Jurkat, Clone E6-1 (cell line): Measurements from ENCODE around the gene SGPP2.

ENCODE experiments used
- DNase-seq: peaks from one replicate; pipeline ENCODE4 v3.0.0-alpha.2; 2011; ENCODE audit warnings: low read depth, low spot score
- H3K4me3 ChIP-seq: 2 replicates; pipeline ENCODE4 v1.5.1; 2011; ENCODE audit warnings: mild to moderate bottlenecking, low read length, control low read depth, moderate library complexity

The SGPP2 gene

DNA sequence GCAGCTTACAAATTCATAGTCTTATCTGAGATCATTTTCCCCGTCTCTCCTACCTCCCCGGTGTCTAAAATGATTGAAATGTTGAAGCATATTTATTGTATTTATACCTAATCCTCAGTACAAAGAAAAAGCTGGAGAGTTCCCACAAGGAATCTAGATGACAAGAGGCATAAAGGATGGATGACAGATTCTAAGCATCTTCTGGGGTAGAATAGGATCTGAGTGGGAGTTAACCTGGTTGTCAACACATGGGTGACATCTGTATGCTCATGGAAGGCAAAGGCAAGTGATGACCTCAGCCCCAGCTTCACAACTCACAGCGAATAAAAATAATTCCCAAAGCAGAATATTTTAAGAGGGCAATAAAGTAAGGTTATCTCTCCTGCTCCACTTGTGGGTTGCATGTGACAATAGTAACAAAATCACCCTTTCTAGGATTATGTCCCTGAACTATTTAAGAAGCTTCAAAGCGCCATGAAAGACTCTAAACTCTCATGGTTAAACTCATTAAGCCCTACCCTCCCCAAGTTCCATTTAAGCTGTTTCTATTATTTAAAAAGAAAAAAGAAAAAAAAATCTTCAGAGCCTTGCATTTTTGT, 32.2 kb downstream of the SGPP2 start:
- no peak for DNase-seq
- H3K4me3 ChIP-seq, result no peak overlapping the region

DNA sequence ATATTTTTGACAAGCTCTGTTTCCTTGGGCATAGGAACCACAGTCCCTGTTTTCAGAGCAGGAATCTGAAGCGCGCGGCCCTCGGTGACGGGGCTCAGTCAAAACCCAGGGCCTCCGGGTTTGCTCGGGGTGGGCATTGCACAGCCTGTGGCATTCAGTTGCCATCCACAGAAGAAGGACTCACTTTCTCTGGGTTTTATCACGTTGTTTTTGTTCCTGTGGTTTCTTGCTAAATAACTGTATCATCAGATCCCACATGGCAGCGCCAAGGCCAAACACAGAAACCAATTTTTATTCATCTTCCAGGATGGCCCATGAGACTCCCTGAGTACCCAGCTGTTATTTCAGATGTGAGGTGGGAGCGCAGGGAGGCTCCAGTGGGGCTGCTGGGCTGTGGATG, 35.6 kb downstream of the SGPP2 start:
- no peak for DNase-seq
- no peak overlapping the region for H3K4me3 ChIP-seq

DNA sequence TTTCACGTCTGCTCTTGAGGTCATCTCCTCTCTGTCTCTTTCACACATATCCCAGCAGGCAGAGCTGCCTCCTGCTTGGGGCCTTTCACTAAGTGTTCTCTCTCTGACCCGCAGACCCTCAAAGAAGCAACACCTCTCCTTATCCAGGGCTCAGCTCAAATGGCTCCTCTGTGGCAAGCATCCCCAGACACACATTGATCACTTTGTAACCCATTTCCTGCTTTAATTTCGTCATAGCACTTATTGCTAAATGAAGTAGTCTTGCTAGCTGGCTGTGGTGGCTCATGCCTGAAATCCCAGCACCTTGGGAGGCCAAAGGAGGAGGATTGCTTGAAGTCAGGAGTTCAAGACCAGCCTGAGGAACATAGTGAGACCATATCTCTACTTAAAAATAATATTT, 41.4 kb downstream of the SGPP2 start:
- no peak for DNase-seq
- no peak overlapping the region for H3K4me3 ChIP-seq

DNA sequence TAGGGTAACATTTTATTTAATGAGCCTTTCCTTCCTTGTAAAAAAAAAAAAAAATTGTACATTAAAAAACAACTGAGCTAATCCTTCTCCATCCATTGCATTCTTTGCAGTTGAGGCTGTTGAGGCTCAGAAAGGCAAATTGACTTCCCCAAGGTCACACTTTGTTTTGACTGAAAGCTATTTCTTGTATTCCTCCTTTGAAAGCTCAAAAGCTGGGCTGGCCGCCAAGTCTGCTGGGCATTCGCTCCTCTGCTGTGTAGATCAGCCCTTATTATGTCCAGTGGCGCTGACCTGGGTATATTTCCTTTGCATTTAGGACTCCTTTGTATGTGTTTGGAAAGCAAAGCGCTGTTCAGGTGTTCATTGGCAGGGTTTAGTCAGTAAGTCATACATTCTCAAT, 44.0 kb downstream of the SGPP2 start:
- DNase-seq, result no peak
- no peak overlapping the region for H3K4me3 ChIP-seq

DNA sequence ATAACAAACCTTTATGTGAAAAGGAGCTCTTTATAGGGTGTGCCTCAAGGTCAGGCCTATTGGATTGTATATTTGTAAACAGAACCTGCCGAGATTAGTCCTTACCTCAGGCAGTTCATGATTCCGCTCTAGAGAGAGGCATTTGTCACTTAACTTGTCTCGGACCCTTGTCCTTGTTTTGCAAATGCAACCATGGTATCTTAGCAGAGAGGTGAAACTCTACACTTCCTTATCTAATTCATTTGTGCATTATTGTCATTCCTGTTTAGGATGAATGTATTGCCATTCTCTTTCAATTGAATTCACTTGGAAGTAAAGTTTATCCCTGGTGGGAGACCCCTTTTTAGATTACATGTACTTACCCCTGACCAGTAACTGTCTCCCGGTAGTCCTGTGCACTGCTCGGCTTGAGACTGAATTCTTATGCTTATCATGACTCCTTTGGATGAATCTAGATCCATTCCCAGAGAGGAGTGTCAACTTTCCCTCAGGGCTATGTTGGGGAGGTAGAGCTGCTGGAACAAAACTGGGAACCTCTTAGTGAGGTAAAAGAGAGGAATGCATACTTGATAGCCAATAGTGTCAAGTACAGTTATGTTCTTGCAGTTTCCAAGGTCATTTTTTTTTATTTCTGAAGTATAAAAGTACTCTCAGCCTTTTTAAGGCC, 46.6 kb downstream of the SGPP2 start:
- H3K4me3 ChIP-seq, result no peak overlapping the region
- DNase-seq, result no peak

DNA sequence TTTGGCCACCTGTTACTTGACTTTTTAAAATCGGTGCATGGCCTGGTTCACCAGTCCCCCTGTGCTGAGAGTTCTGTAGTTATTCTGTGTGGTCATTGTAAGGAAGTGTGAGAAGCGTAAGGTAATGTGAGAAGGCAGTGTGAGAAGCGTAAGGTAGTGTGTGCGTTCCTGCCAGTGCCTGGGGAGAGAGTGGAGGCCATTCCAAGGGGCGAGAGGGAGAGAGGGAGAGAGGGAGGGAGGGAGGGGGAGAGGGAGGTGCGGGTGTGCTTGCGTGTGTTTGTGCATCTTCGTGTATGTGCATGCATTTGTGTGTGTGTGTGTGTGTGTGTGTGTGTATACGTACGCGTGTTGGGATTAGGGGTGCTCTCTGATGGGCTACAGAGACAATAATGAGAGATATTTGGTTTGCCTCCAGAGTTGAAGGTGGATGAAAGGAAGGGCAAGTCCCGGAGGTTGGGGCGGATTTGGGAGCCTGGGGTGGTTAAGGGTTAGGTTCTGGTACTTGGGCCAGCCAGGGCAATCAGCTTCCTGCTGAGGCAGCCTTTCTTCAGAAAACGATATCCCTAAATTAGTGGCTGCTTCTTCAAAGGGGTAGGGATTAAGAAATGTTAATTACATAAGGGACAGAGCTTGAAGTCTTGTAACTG, 53.7 kb downstream of the SGPP2 start:
- no peak overlapping the region for H3K4me3 ChIP-seq

DNA sequence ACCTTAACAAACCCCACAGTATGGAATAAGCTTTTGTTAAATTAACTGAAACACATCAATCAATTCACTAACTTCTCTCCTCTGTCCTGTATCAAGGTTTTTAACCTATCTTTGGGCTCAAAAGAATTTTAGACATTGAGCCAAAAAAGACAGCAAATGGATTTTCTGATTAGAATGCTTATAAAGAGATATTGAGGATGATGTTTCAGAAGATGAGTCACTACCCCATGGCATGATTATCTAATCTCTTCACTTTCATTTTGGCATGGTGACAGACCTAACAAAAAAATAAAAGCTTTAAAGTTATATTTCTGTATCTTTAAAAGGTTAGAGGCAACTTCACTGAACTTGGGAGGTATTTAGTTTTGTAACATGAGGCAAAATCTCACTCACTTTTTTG, 55.5 kb downstream of the SGPP2 start:
- DNase-seq, result no peak

More for the DNA sequence above, 53.7 kb downstream of the SGPP2 start:
- DNase-seq, result no peak

DNA sequence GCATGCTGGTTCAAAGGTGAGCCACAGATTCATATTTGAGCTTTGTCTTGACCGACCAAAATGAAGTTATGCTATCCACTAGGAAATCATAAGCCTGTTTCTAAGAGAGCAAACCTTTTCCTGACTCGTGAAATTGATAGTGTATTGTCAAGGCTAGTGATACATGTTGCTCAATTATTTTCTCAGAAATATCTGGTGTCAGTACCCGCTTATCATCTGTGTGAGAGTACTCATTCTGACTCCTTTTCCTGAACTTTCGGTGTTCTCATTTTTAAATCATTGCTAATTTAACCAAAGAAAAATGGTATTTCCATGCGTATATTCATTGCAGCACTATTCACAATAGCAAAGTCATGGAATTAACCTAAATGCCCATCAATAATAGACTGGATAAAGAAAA, 56.2 kb downstream of the SGPP2 start:
- no peak for DNase-seq
- H3K4me3 ChIP-seq, result no peak overlapping the region

More for the DNA sequence above, 55.5 kb downstream of the SGPP2 start:
- H3K4me3 ChIP-seq, result no peak overlapping the region

DNA sequence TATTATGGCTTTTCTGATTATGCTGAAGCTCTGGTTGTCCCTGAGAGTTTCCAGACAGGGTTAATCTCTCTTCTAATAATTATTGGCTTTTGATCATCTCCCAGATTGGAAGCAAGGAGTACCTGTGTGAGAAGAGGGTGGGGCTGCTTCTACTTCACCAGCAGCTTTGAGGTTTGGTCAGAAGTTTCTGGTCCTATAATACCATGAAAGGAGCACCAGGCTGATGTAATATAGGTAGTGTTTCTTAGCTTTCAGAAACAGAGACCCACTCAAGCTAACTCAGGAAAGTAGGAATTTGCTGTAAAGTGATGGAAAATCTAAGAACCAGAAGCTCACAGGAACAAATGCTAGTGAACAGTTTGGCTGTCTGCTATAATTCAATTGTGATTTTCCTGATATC, 57.6 kb downstream of the SGPP2 start:
- no peak overlapping the region for H3K4me3 ChIP-seq
- DNase-seq, result no peak

DNA sequence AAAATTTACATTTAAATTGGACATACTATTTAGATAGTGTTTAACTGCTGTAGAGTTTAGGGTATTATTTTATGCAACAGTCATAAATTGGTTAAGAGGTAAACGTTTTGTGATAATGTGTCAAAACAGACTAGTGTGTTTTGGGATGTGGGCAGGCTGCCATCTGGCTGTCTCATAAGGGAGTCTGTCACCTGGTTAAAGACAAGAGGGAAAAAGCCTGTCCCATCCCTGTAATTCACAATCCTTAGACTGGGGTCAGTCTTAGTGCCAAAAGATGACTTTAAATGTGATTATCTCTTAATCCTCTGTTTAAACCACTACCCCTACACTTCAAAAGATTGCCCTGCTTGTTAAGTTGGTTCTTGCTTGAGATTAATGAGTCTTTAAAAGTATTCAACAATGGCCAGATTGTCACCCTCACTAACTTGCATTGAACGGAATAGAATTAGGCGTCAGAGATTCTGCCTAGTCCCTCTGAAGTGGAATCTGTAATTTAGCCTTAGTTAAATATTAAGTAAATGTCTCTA, 59.2 kb downstream of the SGPP2 start:
- no peak overlapping the region for H3K4me3 ChIP-seq
- DNase-seq, result no peak

DNA sequence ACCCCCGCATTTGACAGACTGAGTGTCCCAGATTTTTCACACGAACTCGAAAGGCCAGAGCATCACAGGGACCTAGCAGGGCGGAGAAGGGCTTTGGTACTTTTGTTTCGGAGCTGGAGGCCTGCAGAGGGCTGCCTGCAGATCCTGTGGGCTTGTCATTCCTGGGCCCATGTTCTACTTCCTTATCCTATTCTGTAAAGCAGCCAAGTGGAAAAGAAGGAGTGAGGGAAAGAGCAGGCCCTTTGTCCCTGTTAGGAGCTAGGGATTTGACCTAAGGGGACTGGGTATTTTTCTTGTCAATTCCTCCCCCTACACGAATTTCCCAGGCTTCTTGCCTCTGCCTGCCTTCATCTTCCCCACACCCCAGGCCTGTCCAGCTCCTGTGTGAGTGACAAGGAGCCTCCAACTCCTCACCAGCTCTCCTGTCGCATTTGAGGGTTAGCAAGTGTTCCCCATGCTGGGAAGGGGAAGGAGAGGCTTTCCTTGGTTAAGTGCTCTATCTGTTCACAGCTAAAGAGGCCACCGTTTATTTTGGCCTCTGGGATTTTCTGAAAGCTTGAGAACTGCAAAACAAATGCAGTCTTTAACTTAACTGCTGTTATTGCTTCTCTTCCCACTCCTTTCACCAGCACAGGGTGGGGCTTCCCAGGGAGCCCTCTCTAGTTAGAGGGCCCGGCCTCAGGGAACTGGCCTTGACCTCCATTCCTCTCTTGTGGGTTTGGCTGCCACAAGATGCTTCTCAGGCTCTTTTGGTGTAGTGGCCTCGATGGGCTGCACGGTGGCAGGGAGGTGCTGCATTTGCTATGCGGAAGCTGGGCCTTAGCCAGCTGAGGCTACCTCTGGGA, 61.2 kb downstream of the SGPP2 start:
- no peak for DNase-seq
- H3K4me3 ChIP-seq, result no peak overlapping the region

DNA sequence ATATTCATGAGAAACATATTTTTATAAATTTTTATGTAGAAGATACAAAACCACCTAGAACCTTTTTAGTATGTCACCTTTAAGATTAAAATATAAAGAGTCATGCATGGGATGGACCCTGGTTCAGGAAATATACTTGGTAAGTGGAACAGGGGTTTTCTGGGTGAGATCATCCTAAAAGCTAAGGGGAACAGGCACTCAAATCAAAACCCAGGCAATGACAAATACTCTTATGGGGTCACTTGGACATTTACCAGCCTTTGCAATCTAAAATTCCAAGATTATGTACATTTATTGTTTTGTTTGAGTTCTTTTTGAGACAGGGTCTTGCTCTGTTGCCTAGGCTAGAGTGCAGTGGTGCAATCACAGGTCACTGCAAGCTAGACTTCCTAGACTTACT, 65.8 kb downstream of the SGPP2 start:
- DNase-seq, result no peak
- H3K4me3 ChIP-seq, result no peak overlapping the region

DNA sequence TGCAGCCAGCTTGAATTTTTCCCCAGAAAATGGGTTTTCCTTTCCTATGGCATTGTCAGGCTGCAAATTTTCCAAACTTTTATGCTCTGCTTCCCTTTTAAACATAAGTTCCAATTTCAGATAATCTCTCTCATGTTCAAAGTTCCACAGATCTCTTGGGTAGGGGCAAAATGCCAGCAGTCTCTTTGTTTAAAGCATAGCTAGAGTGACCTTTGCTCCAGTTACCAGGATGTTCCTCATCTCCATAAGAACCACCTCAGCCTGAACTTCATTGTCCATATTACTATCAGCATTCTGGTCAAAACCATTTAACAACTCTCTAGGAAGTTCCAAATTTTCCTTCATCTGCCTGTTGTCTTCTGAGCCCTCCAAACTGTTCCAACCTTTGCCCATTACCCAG, 68.3 kb downstream of the SGPP2 start:
- DNase-seq, result no peak
- no peak overlapping the region for H3K4me3 ChIP-seq

DNA sequence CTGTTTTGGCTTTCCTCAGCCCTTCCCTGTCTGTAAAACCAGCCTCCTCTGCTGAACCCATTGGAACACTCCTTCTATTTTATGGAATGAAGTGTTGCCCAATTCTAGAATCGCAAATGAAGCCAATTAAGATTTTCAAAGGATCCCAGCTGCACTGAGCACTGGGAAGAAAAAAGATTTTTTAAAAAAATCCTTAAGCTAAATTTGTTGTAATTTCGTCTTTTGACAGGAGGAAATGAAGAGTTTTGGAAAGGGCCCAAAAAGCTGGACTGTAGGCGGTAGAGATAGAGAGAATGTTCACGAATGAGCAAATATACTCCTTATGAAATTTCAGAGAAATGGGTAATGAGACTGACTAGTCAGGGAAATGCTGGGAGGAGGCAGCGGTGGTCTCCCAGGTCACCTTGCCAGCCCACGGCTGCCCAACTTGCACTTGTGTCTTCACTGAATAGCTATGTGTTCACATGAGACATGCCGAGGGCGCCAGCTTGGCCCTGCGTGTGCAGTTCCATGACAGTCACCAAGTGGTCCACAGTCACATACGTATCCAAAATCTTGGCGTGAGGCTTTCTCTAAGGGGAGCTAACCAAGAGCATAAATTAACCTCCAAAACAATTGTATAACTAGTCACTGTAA, 69.9 kb downstream of the SGPP2 start:
- DNase-seq, result no peak

DNA sequence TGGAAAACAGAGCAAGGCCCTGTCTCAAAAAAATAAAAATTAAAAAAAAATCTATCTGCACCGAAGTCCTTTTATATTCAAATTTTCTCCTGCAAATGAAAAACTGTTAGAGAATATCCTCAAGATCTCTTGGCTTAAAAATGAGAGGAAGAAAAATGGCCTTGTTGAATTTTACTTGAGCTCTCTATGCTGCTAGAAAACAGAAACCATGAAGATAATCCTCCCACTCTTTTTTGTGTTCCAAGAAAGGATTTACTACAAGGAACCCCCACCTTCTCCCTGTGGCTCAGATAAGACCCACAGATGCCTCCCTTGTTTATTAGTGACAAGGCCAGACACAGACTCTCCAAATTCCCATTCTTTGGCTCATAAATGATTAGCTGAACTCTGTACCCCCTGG, 71.0 kb downstream of the SGPP2 start:
- H3K4me3 ChIP-seq, result no peak overlapping the region
- no peak for DNase-seq

More for the DNA sequence above, 69.9 kb downstream of the SGPP2 start:
- no peak overlapping the region for H3K4me3 ChIP-seq

DNA sequence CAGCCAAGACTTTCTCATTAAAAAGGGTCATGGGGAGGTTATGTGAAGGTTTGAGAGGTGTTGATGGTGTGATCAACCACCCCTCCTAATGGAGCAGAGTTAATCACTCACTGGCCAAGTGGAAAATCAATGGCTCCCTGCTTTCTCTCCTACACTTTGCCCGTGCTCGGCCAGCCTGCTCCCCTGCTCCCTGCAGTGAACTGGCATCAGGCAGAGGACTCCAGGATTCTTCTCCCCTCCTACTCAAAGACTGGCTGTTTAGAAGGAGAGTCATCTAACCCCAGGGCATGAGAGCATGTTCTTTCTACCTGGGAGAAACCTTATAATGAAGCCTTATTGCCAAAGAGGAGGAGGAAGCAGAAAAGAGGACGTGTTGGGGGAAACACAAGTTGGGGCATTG, 74.9 kb downstream of the SGPP2 start:
- no peak for DNase-seq
- H3K4me3 ChIP-seq, result no peak overlapping the region

DNA sequence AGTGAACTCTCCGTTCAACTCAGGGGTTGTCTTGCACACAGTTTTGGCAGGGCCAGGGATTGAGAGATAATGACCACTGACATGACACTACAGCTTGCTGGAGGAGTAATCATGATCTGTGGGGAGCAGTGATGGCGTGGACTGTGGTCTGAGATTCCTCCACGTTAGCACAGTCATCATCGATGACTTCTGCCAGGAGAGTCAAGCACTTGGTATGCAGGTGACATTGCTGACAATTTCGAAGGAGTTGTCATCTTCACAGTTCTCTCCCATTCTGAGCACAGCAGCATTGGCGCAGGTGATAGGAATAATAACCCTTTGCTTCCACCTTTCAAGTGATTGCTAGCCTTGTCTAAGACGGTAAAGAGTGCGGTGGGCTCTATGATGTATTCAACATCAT, 79.8 kb downstream of the SGPP2 start:
- no peak for DNase-seq
- no peak overlapping the region for H3K4me3 ChIP-seq

DNA sequence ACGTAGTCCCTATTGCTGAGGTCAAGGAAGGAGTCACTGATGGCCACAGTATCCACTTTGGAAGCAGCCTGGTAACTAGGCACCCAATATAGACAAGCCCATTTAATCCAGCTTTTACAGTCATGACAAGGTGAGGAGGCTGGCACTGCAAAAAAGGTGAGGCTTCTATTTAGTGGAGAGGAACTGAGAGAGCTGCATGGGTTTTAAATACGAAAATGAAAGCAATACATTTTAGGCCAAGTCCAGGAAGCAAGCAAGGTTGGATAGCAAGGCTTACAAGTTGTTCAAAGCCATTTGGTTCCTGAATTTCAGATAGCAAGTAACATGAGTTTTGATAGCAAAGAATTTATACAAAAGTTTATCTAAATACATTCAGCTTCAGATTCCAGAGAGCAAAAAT, 80.4 kb downstream of the SGPP2 start:
- DNase-seq, result no peak

DNA sequence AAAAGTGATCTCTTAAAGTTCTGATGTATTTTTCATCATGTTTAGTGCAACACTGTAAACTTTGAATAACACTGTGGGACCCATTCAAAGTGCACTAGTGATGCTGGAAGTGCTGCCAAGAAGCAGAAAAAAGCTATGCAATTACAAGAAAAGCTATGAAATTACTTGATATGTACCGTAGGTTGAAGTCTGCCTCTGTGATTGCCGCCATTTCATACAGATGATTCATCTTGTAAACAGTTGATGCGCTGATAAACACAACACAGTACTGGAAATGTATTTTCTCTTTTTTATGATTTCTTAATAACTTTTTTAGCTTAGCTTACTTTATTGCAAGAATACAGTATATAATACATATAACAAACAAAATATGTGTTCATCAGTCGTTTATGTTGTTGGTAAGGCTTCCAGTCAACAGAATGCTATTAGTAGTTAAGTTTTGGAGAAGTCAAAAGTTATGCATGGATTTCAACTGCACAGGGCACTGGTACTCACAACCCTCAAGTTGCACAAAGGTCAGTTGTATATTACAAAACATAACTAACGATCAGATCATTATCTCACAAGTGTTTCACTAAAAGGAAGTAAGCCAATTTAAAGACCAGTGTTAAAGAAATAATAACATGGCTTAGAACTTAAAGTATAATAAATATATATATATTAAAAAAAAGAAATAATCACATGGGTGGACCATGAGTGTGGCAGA, 82.0 kb downstream of the SGPP2 start:
- no peak overlapping the region for H3K4me3 ChIP-seq
- no peak for DNase-seq

More for the DNA sequence above, 80.4 kb downstream of the SGPP2 start:
- H3K4me3 ChIP-seq, result no peak overlapping the region
